Measurements from ENCODE around the gene TMEFF1.

- TF ChIP-seq CTCF (conservative IDR thresholded peaks at IDR 0.05 in 1 of 2, IDR thresholded peaks at IDR 0.05 in 1 of 2; ENCODE audit: extremely low read depth in 1 of 2, insufficient read depth in 1 of 2, low read depth in 1 of 2, low read length in 2 of 2) (no peak), EZH2 (IDR thresholded peaks at IDR 0.05; ENCODE audit: borderline replicate concordance, low read length) (no peak)
These were observed 127.7 kb downstream of the TMEFF1 start for GRCh38 chr9:100600521-100601079.
